Kidney epithelial cell (primary cell): ENCODE measurements around the gene NAPB. TPM values are rescaled to one million over a fixed set of nuclear protein-coding genes. Genes with fewer than 3 reads are reported as not detected.

Experiments used
- DNase-seq: peaks from one replicate; pipeline ENCODE4 v3.0.0-alpha.2; 2010; ENCODE audit warnings: low read depth
- H3K27me3 ChIP-seq: 2 replicates; pipeline ENCODE4 v1.6.0; 2011; ENCODE audit warnings: low read length; ENCODE audit not compliant: control insufficient read depth, insufficient read depth
- H3K36me3 ChIP-seq: 2 replicates; pipeline ENCODE4 v1.5.1; 2011; ENCODE audit warnings: low read length; ENCODE audit not compliant: control insufficient read depth, insufficient read depth
- H3K4me3 ChIP-seq: 2 replicates; pipeline ENCODE4 v1.5.1; 2011; ENCODE audit warnings: low read depth, mild to moderate bottlenecking, control low read depth, low read length
- total RNA-seq: library from RNA; depleted of rRNA; stranded (reverse); fragments of >200 nt; gene quantifications from 2 replicates; pipeline ENCODE4 v1.2.3, GENCODE V29; 2015
- TF ChIP-seq, protein P1 (sequence below): IDR thresholded peaks from 2 replicates; pipeline ENCODE4 v1.5.1; 2011; ENCODE audit warnings: mild to moderate bottlenecking, moderate library complexity, low read length, control low read depth, inconsistent platforms; ENCODE audit not compliant: insufficient read depth, poor library complexity, severe bottlenecking

NAPB gene
- total RNA-seq, 1 donor from 2014 or later = 3.0 TPM

- no peaks in the 10 kb centered on the region for H3K27me3 ChIP-seq
- TF ChIP-seq, protein P1, sequence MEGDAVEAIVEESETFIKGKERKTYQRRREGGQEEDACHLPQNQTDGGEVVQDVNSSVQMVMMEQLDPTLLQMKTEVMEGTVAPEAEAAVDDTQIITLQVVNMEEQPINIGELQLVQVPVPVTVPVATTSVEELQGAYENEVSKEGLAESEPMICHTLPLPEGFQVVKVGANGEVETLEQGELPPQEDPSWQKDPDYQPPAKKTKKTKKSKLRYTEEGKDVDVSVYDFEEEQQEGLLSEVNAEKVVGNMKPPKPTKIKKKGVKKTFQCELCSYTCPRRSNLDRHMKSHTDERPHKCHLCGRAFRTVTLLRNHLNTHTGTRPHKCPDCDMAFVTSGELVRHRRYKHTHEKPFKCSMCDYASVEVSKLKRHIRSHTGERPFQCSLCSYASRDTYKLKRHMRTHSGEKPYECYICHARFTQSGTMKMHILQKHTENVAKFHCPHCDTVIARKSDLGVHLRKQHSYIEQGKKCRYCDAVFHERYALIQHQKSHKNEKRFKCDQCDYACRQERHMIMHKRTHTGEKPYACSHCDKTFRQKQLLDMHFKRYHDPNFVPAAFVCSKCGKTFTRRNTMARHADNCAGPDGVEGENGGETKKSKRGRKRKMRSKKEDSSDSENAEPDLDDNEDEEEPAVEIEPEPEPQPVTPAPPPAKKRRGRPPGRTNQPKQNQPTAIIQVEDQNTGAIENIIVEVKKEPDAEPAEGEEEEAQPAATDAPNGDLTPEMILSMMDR = no peak
- no peaks in the 10 kb centered on the region for H3K36me3 ChIP-seq
- no peak for DNase-seq
- no peak overlapping the region for H3K4me3 ChIP-seq
Measured at GRCh38 chr20:23407781-23408464, 13.4 kb downstream of the NAPB start.

GRCh38 chr20:23406880-23407279 is 14.4 kb downstream of the NAPB start:
- Histone ChIP-seq H3K36me3 (no peaks in the 10 kb centered on the region), H3K4me3 (no peak overlapping the region), H3K27me3 (no peaks in the 10 kb centered on the region)
- DNase-seq = no peak
- TF ChIP-seq, protein P1 = no peak

DNA sequence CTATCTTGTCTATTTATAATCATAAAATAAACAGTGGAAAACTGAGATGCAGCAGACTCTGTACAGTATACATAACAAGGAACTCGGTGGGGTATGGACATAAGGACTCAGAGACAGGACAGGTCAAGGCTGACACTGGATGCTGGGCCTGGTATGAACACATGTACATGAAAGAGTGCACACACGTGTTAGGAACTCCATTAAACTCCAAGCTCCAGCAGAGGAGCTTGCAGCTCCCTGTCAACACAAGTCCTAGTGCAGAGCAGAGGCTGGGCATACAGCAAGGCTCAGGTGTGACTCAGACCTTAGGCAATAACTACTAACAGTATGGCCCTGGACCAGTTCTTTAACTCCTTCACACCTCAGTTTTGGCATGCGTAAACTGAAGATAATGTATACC is 17.1 kb downstream of the NAPB start:
- H3K36me3 ChIP-seq = no peaks in the 10 kb centered on the region
- no peak for DNase-seq
- TF ChIP-seq, protein P1 = no peak
- H3K4me3 ChIP-seq = no peak overlapping the region
- H3K27me3 ChIP-seq = no peaks in the 10 kb centered on the region

DNA sequence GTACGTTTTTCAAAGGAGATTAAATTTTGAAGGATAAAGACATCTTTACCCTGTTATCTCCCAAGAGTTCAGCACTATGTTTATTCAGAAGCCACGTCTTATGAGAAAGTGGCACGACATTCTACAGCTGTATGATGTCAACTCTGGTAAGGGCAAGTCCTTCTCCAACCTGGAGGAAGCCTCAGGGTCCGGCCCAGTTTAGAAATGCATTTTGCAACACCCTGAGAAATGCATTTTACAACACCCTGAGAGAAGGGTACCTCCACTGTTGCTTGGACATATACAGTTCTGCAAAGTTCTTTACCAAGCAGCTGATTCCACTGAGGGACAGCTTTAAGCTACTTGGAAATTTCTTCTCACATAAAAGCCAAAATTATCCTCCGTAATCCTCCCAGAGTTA is 17.5 kb downstream of the NAPB start:
- H3K27me3 ChIP-seq = no peaks in the 10 kb centered on the region
- TF ChIP-seq, protein P1 = no peak
- DNase-seq = no peak
- H3K4me3 ChIP-seq = no peak overlapping the region
- no peaks in the 10 kb centered on the region for H3K36me3 ChIP-seq

DNA sequence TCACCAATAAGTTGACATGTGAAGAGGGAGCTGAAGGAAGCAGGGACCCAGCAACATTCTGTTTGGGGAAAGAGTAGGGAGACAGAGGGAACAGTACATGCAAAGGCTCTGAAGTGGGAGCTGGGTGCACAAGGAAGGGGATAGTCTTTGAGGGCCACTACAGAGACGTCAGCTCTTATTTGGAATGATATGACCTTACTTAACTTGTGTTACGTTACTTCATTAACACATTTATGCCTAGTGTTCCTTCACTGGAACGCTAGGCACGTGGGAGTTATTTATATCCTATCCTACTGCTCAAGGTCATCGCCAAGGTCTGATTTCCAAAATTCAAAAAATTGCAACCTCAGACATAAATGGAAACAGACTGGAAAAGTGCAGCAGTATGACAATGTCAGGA is 20.2 kb downstream of the NAPB start:
- TF ChIP-seq, protein P1 = no peak
- DNase-seq = no peak
- no peak overlapping the region for H3K4me3 ChIP-seq

More for the DNA sequence above, 20.2 kb downstream of the NAPB start:
- Histone ChIP-seq H3K27me3 (no peaks in the 10 kb centered on the region), H3K36me3 (no peaks in the 10 kb centered on the region)
